ENCODE results near the gene KHDRBS2. TPM values are rescaled to one million over a fixed set of nuclear protein-coding genes. Genes with fewer than 3 reads are reported as not detected.

The KHDRBS2 gene
- total RNA-seq, 4 donors from 2014 or later: 5.2 to 19.2 (median 16.6) TPM

- intact Hi-C loops (cut with DNase I): no loop called here
- no peak for TF ChIP-seq CTCF (IDR thresholded peaks at IDR 0.05)
- no peak for TF ChIP-seq POLR2A (IDR thresholded peaks at IDR 0.05)
- Histone ChIP-seq H3K27ac (no peak overlapping the region), H3K4me3 (replicated peaks in 1 of 3) (no peak overlapping the region), H3K27me3 (no peaks in the 10 kb centered on the region), H3K9me3 (no peaks in the 10 kb centered on the region), H3K36me3 (no peaks in the 10 kb centered on the region), H3K4me1 (no peaks in the 10 kb centered on the region)
- no peak for DNase-seq
- WGBS, 2 donors: 81 to 83% methylated on average over 4 of the region's 4 CpGs
Observed at GRCh38 chr6:61867635-61868034, 418.4 kb downstream of the KHDRBS2 start.

GRCh38 chr6:61857541-61857940 is 428.5 kb downstream of the KHDRBS2 start:
- Histone ChIP-seq H3K27ac (no peak overlapping the region), H3K27me3 (no peaks in the 10 kb centered on the region), H3K9me3 (no peaks in the 10 kb centered on the region), H3K4me3 (replicated peaks in 1 of 3) (no peak overlapping the region), H3K4me1 (no peaks in the 10 kb centered on the region), H3K36me3 (no peaks in the 10 kb centered on the region)
- intact Hi-C loops (cut with DNase I): no loop called here
- TF ChIP-seq POLR2A (IDR thresholded peaks at IDR 0.05) (no peak), CTCF (IDR thresholded peaks at IDR 0.05) (no peak)
- no peak for DNase-seq
- 89 to 92% methylated on average over 3 of the region's 3 CpGs for WGBS, 2 donors

GRCh38 chr6:61841958-61842357 is 444.1 kb downstream of the KHDRBS2 start:
- Histone ChIP-seq H3K27me3 (no peaks in the 10 kb centered on the region), H3K27ac (no peak overlapping the region), H3K4me3 (replicated peaks in 1 of 3) (no peak overlapping the region), H3K36me3 (no peaks in the 10 kb centered on the region), H3K9me3 (no peaks in the 10 kb centered on the region), H3K4me1 (no peaks in the 10 kb centered on the region)
- TF ChIP-seq POLR2A (IDR thresholded peaks at IDR 0.05): no peak
- TF ChIP-seq CTCF (IDR thresholded peaks at IDR 0.05): no peak
- no peak for DNase-seq
- intact Hi-C loops (cut with DNase I): no loop called here

- H3K27me3 ChIP-seq: no peaks in the 10 kb centered on the region
- H3K9me3 ChIP-seq: no peaks in the 10 kb centered on the region
- no peak for TF ChIP-seq CTCF (IDR thresholded peaks at IDR 0.05)
- no peak for TF ChIP-seq POLR2A (IDR thresholded peaks at IDR 0.05)
- DNase-seq: no peak
- no peaks in the 10 kb centered on the region for H3K36me3 ChIP-seq
- 73 to 85% methylated on average over 2 of the region's 2 CpGs for WGBS, 2 donors
- H3K4me1 ChIP-seq: no peaks in the 10 kb centered on the region
- intact Hi-C loops (cut with DNase I): no loop called here
- no peak overlapping the region for H3K27ac ChIP-seq
- no peak overlapping the region for H3K4me3 ChIP-seq (replicated peaks in 1 of 3)
Observed at GRCh38 chr6:61835237-61835636, 450.8 kb downstream of the KHDRBS2 start.

- TF ChIP-seq POLR2A (IDR thresholded peaks at IDR 0.05) (no peak), CTCF (IDR thresholded peaks at IDR 0.05) (no peak)
- WGBS, 2 donors: 71 to 85% methylated on average over 2 of the region's 2 CpGs
Observed at GRCh38 chr6:61833176-61833755, 452.8 kb downstream of the KHDRBS2 start.

More at GRCh38 chr6:61833176-61833755, 452.8 kb downstream of the KHDRBS2 start:
- H3K4me1 ChIP-seq: no peaks in the 10 kb centered on the region
- H3K9me3 ChIP-seq: no peaks in the 10 kb centered on the region
- H3K27me3 ChIP-seq: no peaks in the 10 kb centered on the region
- intact Hi-C loops (cut with DNase I): no loop called here
- DNase-seq: no peak
- no peaks in the 10 kb centered on the region for H3K36me3 ChIP-seq
- H3K27ac ChIP-seq: no peak overlapping the region
- no peak overlapping the region for H3K4me3 ChIP-seq (replicated peaks in 1 of 3)

All from thyroid gland (tissue), 4 donors.